ENCODE data around the gene CD9.

GRCh38 chr12:6266971-6267721 lies 66.9 kb downstream of the CD9 start:
- TF ChIP-seq POLR2A (IDR thresholded peaks at IDR 0.05), result no peak
- TF ChIP-seq CTCF (IDR thresholded peaks at IDR 0.05), result peak in 1 of 6 experiments; percentile 11
- peak in 1 of 2 donors; percentile 31 for TF ChIP-seq POLR2AphosphoS5 (IDR thresholded peaks at IDR 0.05)
- peak in 1 of 4 donors; percentile 61 for TF ChIP-seq EP300 (IDR thresholded peaks at IDR 0.05)
